GM21717 (cell line): ENCODE measurements around the gene HOXA13.

Experiments
- ATAC-seq: cut with Tn5 transposase; IDR thresholded peaks from one replicate; pipeline ENCODE4 v1.9.1; 2021; ENCODE audit warnings: mild to moderate bottlenecking, moderate library complexity; ENCODE audit not compliant: unreplicated experiment

The HOXA13 gene

DNA sequence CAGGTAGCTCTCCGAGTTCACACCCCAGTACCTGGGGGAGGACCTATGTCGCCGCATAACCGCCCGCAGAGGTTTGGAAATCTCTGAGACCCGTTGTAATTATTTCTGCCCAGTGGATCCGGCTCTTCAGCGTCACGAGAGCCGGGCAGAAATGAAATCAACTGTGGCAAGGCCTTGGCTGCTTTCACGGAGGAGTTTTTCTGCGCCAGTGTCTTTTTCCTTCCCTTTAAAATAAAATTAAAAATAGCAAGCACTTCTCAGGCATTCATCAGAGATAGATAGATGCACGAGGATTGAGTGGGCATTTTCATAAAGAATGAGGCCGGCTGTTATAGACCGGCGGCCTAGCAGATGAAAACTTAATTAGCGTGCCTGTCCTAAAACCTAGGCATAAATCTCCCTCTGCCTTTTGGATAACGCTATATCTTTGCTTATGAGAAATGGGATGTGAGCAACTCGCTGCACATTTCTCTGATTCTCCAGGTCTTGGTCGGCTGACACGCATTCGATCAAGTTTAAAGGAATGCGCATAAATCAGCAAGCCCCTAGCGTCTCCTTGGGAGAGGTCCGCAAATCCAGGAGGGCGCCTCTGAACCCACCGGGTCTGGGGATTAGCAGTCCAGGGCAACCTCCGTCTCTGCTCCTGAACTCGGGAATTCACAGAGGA, 6.4 kb downstream of the HOXA13 start:
- no peak for ATAC-seq

DNA sequence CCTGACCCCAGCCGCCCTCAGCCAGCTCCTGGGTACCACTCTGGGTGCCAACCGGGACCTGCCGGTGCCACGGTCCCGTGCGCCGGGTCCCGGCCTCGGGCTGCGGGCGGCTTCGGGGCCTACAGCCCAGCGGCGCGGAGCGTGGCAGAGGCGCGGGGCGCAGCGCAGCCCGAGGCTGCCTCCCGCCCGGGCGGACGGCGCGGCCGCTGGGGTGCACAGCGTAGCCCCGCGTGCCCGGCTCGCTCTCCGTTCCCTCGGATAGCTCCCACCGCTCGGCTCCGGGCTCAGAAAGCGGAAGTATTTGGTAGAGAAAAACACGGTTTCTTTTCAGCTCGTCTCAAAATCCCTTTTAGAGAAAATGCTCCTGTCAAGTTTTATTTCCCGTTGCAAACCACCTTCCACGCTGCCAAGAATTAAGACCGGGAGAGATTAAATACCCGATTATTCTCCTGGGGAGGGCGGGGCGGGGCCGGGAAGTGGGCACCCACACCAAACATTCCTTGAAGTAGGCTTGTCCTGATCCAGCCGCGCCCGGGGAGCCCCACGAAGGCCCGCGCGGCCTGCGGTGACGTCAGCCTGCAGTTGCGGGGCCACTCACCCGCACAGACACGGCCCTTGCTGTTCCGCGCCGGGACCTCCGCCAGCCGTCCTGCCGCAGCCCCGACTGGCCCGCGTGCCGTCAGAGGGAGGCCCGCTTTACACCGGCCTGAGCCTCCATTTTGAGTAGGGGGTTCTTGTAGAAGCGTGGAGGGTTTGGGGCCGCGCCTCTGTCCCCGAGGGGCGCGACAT, 7.2 kb downstream of the HOXA13 start:
- no peak for ATAC-seq

DNA sequence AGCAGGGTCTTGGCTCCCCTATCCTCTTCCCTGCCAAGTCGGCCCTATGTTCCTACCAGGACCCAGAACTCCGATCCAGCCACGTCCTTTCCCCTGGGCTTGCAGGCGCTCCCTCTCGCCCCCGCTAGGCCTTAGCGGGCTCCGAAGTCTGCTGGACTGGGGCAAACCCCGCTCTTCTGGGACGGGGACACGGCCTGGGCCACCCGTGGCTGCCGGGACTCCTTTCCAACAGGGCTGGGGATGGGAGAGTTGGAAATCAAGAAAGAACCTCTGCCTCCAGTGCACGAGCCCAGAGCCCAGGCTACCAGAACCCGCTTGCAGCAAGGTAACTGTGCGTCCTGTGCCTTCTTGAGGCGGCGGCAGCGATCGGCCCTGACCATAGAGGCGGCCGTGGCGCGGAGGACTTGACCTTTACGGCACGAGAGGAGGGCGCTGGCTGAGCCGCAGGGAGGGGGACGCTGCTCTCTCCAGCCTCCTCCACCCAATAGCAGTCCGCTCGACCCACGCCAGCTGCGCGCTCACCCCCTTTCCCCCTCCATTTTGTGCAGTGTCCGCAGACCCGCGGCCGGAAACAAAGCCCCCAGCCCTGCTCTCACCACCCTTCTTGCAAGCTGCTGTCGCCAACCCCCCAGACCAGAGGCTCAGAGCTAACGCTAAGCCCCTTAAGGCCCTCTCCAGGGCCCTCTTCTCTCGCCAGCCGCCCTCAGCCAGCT, 7.9 kb downstream of the HOXA13 start:
- ATAC-seq = no peak

DNA sequence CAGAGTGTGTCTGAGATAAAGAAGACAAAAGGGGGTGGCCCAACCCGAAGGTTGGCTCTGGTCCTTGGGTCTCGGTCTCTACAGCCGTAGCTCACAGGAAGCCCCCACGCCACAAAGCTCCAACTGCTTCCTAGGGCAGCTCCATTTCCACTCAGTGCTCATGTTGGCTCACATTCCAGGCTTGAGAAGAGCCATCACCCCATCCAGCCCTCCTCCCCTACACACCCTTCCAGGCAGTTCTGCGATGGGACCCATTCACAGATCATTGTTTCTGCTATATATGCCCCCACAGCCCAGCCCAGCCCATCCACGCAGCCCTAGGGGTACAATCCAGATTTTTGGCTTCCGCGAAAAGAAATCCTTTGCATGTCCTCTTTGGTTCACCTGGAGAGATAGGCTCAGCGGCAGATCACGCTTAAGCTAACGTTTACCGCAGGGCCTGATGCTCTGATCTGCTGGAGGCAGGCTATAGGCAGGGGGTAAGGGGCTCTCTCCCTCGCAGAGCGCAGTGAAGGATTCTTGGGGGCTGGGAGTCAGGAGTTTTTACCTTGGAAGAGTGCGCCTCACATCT, 8.6 kb downstream of the HOXA13 start:
- ATAC-seq = no peak

- ATAC-seq = no peak
These were observed 9.7 kb downstream of the HOXA13 start for GRCh38 chr7:27189997-27190748.

GRCh38 chr7:27189295-27189996, 10.4 kb downstream of the HOXA13 start:
- no peak for ATAC-seq

DNA sequence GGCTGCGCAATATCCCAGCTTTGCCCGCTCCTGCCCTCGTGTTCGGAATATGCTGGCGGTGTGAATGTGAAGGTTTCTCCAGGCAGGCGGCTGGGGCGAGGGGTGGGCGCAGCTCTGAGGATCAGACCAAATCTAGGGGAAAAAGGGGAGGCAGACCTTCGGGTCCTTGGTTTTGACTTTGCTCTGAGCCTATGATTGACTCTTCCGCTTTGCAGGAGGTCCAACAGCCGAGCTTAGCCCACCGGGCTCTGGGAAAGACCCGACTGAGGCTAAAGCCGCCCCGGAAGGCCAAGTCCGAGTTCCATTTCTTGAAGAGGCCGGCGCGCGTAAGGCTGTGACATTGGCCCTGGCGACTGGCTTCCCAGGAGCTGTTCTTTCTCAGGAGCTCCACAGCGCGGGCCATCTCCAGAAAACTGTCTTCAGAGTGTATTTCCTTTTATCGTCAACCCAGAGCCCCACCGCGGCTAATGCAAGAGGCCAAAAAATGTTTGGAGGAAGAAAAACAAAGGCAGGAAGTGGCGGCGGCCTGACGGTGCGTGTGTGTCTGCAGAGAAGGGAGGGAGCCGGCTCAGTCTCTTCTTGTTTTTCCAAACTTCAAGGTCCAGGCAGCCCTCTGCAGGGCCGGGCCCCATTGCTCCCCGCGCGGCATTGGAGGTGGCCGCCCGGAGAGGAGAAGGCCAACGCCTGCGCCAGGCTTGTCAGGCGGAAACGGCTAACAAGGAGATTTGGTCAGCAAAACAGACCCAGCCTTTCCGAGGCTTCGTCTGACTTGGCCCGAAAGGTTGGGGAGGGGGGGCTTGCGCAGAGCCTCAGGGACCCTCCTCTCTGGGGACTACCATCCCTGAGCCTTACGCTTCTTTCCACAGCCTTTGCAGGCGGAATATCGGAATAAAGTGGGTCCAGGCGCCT, 11.3 kb downstream of the HOXA13 start:
- no peak for ATAC-seq

GRCh38 chr7:27187475-27188385, 12.2 kb downstream of the HOXA13 start:
- ATAC-seq = no peak

DNA sequence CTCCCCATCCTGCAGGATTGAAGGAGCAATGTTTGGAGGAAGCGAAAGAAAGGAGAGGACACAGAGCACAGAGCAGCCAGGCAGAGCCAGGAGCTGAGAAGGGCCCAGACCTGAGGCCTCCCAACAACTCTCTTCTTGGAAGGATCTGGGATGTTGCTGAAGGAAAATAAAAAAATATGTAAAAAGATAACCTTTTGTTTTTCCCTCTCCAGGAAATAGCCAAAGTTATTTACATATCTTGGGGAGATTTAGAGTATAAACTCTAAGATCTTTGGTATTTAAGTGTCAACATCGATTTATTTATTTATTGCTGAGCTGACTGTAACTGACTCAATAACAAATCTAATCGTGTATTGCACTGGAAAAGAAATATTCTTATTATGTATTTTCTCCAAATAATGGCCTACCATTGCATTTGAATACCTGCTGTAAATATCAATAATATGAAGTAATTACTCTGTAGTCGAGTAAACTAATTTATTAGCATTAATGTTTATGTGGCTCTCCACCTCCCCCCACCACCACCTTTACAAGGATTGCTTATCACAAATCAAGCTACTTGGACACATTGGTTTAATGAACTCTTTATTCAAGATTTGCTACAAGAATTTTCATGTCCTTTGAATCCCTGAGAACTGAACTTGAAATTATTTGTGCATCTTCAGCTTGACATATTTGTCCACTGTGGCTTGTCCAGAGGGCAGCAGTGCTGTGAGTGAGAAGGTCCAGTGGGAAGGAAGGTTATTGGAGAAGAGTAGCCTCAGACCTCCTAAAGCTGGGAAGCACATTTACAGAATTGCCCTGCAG, 13.0 kb downstream of the HOXA13 start:
- ATAC-seq = no peak

DNA sequence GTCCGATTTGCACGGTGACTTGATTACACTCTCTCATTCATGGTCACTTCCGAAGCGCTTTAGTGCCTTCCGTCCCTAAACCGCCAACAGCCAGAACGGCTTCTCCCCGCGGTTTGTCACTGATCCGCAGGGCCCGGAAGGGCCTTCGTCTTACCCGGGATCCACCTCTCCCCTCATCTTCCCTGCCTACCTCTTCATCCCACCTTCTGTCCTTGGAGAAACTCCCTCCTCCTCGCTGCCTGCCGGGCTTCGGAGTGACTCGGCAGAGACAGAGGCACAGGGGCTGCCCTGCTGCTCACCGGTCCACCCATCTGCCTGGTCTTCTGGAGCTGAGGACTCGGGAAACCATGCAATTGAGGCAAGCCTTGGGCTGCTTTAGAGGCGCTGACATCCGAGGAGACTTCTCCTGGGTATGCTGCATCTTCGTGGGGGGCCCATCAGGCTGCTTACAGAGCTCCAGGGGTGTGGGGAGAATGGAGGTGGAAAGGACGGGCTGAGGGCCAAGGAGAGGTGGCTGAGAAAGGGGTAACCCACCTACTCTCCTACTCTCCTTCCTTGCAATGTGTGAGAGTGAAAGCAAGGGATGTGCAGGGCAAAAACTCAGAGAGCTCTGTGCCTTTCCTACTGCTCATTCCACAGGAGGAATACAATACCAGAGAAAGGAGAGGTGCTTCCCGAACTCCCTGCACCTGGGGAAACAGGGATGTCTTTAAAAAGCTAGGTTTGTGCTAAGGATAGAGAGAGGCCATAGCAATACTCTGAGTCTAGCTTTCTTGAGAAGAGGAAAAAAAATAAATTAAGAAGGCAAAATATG, 13.8 kb downstream of the HOXA13 start:
- ATAC-seq = no peak

DNA sequence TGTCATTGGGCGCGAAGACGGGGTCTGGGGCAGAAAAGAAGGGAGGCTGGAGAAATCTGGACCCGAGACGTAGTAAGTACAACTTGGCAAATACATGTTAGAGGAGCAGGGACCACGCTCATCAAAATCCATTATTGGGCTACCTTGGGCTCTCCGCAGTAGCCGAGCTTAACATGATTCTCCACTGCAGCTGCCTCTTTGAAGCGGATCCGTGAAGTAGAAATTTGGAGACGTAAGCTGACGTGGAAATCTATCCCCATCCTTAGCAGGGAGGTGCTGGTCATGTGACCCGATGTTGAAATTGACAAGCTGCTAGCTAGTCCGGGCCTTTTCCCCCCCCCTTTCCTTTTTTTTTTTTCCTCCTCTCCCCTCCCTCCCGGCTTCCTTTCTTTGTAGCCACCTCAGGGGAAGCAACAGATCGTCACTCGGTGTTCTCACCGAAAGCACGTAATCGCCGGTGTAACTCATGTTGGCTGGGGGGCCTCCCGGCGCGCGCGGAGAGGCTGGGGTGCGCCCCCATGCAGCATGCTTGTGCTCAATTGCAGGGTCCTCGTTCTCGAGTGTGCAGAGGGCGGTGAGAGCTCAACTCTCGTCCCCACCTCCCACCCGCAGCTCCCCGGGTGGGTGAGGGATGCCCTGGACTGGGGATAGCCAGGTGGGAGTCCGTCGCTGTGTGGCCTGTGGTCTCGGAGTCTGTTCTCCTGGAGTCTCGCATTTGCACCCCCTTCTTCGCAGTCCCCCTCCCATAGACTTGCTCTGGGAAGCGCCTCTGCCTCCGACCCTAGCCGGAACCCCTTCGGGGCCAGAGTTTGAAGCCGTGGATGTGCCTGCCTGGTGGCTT, 14.7 kb downstream of the HOXA13 start, which contains the start of gene HOXA11:
TSS of gene HOXA11 (minus strand) at position 220 of the 841 bp plus-strand sequence. CDS start at position 132, 88 bp downstream.
- no peak for ATAC-seq

DNA sequence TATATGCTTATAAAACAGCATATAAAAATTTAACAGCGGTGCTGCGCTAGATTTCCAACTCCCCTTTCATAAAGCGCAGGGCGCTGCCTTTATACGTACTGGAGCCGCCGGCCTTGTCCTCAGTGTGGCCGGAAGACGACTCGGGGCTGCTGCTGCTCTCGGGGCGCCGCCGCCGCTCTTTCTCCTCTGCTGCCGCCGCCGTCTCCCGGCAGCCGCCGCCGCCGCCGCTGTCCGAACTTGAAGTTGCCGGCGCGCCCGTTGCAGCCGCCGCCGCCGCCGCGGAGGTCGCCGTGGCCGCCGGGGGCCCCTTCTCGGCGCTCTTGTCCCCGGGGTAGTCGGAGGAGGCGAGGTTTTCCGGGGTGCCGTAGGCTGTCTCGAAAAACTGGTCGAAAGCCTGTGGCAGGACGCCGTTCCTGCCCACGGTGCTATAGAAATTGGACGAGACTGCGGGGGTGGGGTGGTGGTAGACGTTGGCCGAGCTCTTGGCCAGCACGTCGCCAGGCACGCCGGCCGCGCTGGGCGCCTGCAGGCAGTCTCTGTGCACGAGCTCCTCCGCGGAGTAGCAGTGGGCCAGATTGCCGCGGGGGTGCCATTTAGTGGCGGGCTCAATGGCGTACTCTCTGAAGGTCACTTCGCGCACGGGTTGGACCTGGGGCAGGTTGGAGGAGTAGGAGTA, 15.4 kb downstream of the HOXA13 start:
- ATAC-seq = no peak

DNA sequence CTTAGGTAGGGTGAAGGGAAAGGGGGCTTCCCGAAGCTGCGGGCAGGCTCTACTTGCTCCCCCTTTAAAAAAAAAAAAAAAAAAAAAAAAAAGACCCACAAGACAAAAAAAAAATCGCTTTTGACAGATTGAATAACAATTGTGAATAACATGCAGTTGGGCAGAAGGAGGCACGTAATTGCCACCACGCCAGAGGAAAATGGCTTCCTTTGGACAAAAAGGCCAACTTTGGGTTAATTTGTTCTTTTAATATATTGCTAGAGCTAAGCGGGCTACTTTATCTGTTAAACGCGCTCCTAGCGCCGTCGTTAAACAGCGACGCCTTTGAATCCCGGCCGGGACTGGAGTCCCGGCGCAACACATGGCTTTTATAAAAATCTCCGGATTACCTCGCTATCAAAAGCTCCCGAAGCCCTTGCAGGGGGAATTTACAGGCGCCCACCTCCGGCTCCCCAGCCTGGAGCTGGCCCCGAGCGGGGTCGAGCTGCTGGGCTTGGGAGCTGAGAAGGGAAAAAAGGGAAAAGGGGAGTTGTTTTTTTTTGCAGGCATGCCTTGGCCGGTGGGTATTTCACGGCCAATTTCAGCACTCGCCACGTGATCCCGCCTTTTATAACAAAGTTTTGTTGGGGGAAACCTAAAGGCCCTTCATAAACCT, 16.1 kb downstream of the HOXA13 start:
- no peak for ATAC-seq
